GM08714 (cell line): ENCODE measurements around the gene GLIS1.
"Not testable (repeated sequence)": the region's sequence is repeated elsewhere in the genome, so short reads cannot be mapped to it uniquely, and the experiment has no call there.

Experiments used
- H3K4me3 ChIP-seq: fragments of 200-500 bp; sonication (Bioruptor generic); 2 replicates; pipeline ENCODE4 v1.5.1; 2014; ENCODE audit warnings: mild to moderate bottlenecking, low read length, inconsistent platforms
- ZNF274 ChIP-seq: IDR thresholded peaks from 2 replicates; pipeline ENCODE4 v1.6.1; 2012; ENCODE audit warnings: mild to moderate bottlenecking, low read depth, low read length

The GLIS1 gene

DNA sequence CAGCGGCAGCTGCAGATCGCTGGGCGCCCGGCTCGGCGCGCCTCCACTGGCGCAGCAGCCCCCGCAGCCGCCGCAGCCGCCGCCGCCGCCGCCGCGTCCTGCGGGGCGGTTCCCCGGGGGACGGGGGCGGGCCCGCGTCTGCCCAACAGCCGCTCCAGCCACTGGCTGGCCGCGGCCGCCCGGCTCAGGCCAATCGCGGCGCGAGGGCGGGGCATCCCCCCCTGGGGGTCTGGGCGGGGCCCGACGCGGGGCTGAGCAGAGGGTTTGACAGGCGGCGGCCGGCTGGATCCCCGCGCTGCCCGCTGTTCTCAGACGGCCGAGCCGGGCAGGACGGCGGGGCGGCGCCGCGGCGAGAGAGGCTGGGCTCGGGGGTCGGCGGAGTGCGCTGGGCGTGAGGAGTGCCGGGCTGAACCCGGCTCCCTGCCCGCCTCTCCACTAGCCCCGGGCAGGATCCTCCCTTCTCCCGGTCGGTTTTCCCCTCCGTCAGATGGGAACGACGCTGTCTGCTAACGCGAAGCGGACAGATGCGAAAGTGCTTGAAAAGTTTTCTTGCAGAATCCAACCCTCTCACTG is at the start of gene GLIS1:
Gene GLIS1 (minus strand): TSS at position 56 of the 573 bp plus-strand sequence. CDS start 1,100 bp downstream, outside the sequence.
- peak within 1 kb of the TSS; percentile 70; the same call in 1 of the 2 replicates for H3K4me3 ChIP-seq
- no peak for TF ChIP-seq ZNF274

DNA sequence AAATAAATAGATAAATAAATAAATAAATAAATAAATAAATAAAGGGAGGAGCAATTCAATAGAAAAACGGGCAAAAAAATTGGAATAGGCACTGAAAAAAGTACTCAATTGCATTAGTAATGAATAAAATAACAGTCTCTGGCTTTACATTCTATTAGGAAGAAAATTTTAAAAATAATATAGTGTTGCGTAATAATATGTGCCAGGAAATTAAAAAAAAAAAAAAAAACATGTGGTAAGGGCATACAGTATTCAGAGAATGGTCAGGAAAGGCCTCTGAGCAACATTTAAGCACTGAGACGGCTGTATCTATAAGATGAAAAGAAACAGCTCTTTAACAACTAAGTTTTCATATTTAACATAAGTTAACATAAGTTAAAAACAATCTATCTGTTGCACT is 48.7 kb upstream of the GLIS1 start:
- no peak for TF ChIP-seq ZNF274
- H3K4me3 ChIP-seq, result no peak overlapping the region

DNA sequence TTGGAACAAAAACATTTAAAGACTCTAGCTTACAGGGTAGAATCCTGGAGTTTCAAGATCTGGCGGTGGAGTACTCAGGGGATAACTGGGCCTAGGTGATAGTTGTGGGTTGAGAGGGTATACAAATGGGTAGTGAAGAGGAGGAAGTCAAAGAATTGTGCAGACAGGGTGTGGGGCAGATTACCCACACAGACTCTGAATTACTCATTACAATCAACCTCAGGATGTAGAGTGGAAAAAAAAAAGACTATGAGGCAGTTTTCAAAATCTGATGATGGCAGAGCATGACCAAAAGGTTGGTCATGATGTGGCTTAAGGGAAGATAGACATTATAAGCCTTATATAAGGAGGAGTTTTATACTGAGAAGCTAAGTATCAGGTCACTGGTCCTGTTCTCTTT is 44.1 kb upstream of the GLIS1 start:
- H3K4me3 ChIP-seq, result no peak overlapping the region
- TF ChIP-seq ZNF274, result no peak

DNA sequence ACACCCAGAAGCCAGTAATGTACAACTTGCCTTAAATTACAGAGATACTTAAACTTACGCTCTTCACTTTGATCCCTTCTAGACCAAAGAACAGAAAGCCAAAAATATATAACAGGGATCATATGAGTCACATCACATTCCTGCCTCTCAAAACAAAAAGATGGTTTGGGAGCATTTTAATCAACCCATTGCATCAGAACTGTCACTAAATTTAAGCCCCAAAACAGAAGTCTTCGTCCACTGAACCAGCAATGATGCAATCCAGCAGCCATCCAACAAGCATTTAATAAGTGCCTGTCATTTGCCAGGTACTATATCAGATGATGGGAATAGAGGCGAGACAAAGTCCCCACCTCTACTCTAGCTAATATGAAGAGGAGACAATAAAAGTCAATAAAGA is 42.7 kb upstream of the GLIS1 start:
- TF ChIP-seq ZNF274, result no peak
- H3K4me3 ChIP-seq, result no peak overlapping the region

GRCh38 chr1:53777272-53777671 is 38.3 kb upstream of the GLIS1 start:
- H3K4me3 ChIP-seq, result no peak overlapping the region
- no peak for TF ChIP-seq ZNF274

- no peak overlapping the region for H3K4me3 ChIP-seq
These were observed 32.7 kb upstream of the GLIS1 start for GRCh38 chr1:53771648-53772047.

GRCh38 chr1:53769780-53770179 is 30.8 kb upstream of the GLIS1 start:
- H3K4me3 ChIP-seq, result no peak overlapping the region
- no peak for TF ChIP-seq ZNF274

More at GRCh38 chr1:53771648-53772047, 32.7 kb upstream of the GLIS1 start:
- TF ChIP-seq ZNF274, result no peak

- no peak for TF ChIP-seq ZNF274
These were observed 30.2 kb upstream of the GLIS1 start for GRCh38 chr1:53769184-53769583.

GRCh38 chr1:53766831-53767405 is 28.0 kb upstream of the GLIS1 start:
- no peak for TF ChIP-seq ZNF274
- no peak overlapping the region for H3K4me3 ChIP-seq

More at GRCh38 chr1:53769184-53769583, 30.2 kb upstream of the GLIS1 start:
- no peak overlapping the region for H3K4me3 ChIP-seq

DNA sequence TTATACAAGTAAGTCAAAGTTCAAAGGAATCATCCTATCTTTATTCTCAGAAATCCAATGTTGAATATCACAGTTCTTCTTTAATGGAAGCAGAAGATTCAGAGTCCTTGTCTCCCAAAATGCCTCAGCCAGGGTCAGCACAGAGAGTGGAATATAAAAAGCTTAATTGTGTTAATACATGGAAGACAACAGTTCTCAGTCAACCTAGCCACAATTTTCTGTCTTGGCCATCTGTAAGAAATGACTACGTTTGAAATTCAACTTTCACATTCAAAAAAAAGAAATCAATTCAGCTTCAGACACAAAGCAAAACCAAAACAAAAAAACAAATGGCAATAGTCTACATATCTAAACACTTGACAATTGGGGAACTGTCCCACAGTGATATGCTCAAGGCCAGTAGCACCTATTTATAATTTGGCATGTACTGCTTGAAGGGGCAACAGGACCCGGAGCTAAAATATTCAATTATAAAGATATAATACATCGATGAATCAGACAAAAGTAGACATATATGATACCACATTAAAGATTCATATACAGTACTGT is 27.3 kb upstream of the GLIS1 start:
- no peak for TF ChIP-seq ZNF274

DNA sequence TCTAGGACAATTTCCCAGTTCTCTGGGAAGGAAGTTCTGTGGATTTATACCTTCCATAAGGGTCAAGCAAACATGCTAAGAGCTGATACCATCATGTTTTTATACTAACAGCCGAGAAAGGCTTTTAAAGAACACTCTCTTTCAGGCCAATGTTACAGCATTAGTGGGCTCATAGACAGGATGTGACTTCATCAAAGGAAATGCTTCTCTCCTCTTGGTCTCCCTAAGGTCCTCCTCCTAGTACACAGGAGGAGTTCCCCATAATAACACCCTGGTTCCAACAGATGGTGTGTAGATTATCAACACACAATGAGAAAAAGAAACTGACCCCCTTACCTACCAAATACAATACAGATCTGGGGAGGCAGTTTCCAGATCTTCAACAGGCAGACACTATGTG is 26.7 kb upstream of the GLIS1 start:
- TF ChIP-seq ZNF274, result no peak
- no peak overlapping the region for H3K4me3 ChIP-seq

More for the DNA sequence above, 27.3 kb upstream of the GLIS1 start:
- H3K4me3 ChIP-seq, result no peak overlapping the region

- H3K4me3 ChIP-seq, result no peak overlapping the region
- no peak for TF ChIP-seq ZNF274
These were observed 24.9 kb upstream of the GLIS1 start for GRCh38 chr1:53763911-53764310.

GRCh38 chr1:53763461-53763860 is 24.5 kb upstream of the GLIS1 start:
- H3K4me3 ChIP-seq, result no peak overlapping the region
- no peak for TF ChIP-seq ZNF274

DNA sequence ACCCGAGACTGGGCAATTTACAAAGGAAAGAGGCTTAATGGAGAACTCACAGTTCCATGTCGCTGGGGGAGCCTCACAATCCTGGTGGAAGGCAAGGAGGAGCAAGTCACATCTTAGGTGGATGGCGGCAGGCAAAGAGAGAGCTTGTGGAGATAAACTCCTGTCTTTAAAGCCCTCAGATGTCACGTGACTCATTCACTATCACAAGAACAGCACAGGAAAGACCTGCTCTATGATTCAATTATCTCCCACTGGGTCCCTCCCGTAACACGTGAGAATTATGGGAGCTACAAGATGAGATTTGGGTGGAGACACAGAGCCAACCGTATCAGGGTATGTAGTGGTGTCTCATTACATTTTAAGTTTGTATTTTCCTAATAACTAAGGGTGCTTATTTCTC is 21.5 kb upstream of the GLIS1 start:
- H3K4me3 ChIP-seq, result not testable (repeated sequence)

DNA sequence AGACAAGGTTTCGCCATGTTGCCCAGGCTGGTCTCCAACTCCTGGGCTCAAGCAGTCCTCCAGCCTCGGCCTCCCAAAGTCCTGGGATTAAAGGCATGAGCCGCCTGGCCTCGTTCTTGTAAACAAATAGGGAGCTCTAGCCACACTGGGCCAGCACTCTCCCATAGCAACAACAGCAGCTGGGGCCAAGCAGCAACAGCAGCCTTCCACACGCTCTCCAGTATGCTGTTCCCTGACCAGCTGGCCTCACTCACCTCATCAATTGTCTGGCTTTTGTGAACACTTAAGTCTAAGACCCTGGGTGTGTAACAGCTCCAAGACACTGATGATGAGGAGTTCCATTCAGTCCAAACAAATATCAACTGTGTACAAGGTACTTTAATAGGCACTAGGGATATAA is 16.9 kb upstream of the GLIS1 start:
- no peak for TF ChIP-seq ZNF274
- H3K4me3 ChIP-seq, result no peak overlapping the region
